ENCODE results near the gene STARD3. TPM values are rescaled to one million over a fixed set of nuclear protein-coding genes. Genes with fewer than 3 reads are reported as not detected.
"Not testable (repeated sequence)": the region's sequence is repeated elsewhere in the genome, so short reads cannot be mapped to it uniquely, and the experiment has no call there.

The STARD3 gene
- total RNA-seq, 1 experiment from 2014 or later: 42.9 TPM

- DNase-seq (ENCODE audit: low spot score): no peak
These were observed 52.0 kb downstream of the STARD3 start for GRCh38 chr17:39688945-39689344.

- DNase-seq (ENCODE audit: low spot score): no peak
These were observed 57.6 kb downstream of the STARD3 start for GRCh38 chr17:39694593-39694992.

- no peak for DNase-seq (ENCODE audit: low spot score)
These were observed 58.1 kb downstream of the STARD3 start for GRCh38 chr17:39695089-39695474.

GRCh38 chr17:39696731-39697130 lies 59.8 kb downstream of the STARD3 start:
- DNase-seq (ENCODE audit: low spot score): no peak

- DNase-seq (ENCODE audit: low spot score): no peak
These were observed 61.0 kb downstream of the STARD3 start for GRCh38 chr17:39697961-39698360.

GRCh38 chr17:39699157-39699817 lies 62.3 kb downstream of the STARD3 start:
- not testable (repeated sequence) for DNase-seq (ENCODE audit: low spot score)

GRCh38 chr17:39699818-39700147 lies 62.8 kb downstream of the STARD3 start, which contains the start of gene ERBB2:
TSS of gene ERBB2 (plus strand) at chr17:39700064. CDS start at chr17:39700239, 175 bp downstream.
- DNase-seq (ENCODE audit: low spot score): peak; percentile 74

DNA sequence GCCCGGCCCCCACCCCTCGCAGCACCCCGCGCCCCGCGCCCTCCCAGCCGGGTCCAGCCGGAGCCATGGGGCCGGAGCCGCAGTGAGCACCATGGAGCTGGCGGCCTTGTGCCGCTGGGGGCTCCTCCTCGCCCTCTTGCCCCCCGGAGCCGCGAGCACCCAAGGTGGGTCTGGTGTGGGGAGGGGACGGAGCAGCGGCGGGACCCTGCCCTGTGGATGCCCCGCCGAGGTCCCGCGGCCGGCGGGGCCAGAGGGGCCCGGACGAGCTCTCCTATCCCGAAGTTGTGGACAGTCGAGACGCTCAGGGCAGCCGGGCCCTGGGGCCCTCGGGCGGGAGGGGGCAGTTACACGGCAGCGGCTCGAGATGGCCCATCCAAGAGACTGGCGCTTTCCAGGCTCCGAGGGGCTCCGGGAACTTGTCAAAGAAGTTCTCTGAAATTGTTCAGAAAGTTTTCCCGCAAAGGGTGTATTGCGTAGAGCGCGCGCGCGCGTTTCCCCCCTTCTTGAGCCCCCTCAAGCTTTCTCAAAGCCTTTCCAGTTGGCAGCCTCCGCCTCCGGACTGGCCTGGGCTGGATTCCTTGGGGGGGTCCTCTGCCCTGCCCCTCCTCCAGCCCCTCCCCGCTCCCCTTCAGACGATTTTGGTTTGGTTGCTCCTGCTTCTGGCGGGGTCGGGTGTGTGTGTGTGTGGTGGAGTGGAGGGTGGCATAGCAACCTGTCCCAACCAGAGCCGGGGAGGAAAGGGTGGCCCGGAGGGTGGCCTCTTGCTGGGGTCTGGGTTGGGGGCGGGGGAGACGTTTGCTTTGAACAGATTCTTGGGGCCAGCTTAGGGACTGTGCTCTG lies 63.4 kb downstream of the STARD3 start:
- no peak for DNase-seq (ENCODE audit: low spot score)

GRCh38 chr17:39701012-39701783 lies 64.3 kb downstream of the STARD3 start:
- DNase-seq (ENCODE audit: low spot score): no peak

- no peak for DNase-seq (ENCODE audit: low spot score)
These were observed 65.0 kb downstream of the STARD3 start for GRCh38 chr17:39701784-39702422.

DNA sequence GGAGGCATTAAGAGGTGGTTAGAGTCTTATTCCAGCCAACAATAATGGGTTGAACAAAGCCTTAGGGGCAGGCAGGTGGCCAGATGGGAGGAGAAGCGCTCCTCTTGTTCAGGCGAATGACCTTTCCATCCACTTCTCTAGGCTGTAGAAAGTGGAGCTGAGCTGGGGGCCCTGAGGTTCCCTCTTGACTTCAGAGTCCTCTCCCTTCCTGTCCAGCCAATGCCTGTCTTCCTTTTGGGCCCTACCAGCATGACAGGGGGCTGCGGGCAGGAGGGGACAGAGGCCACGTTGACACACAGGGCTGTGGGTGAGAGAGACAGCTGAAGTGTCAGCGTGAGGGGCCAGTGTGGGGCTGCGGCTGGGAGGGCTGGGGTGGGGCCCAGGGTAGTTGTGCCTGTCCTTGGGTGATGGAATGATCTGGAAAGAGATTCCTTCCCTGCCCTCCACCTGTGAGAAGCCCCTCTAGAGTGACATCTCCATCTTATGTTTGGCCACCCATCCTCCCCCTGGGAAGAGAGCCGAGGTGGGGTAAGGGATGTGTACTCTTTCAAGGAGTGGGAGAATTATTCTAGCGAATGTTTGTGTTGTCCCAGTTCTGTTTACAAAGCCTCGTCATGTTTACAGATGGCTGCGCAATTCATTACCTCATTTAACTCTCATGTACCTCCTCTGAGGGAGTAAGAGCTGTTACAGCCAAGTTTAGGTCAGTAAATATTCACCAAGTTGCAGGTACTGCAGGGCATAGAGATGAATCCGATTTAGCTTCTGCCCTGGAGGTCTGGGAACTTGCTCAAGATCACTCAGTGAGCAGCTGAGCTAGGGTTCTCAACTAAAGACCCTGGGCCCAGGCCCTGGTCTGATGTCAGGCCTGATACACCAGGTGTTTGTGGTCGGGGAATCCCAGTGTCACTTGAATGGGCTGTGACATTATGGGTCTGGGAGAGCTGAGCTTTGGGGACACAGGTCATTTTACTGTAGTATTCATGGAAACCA lies 66.3 kb downstream of the STARD3 start:
- no peak for DNase-seq (ENCODE audit: low spot score)

- no peak for DNase-seq (ENCODE audit: low spot score)
These were observed 67.0 kb downstream of the STARD3 start for GRCh38 chr17:39703913-39704312.

DNA sequence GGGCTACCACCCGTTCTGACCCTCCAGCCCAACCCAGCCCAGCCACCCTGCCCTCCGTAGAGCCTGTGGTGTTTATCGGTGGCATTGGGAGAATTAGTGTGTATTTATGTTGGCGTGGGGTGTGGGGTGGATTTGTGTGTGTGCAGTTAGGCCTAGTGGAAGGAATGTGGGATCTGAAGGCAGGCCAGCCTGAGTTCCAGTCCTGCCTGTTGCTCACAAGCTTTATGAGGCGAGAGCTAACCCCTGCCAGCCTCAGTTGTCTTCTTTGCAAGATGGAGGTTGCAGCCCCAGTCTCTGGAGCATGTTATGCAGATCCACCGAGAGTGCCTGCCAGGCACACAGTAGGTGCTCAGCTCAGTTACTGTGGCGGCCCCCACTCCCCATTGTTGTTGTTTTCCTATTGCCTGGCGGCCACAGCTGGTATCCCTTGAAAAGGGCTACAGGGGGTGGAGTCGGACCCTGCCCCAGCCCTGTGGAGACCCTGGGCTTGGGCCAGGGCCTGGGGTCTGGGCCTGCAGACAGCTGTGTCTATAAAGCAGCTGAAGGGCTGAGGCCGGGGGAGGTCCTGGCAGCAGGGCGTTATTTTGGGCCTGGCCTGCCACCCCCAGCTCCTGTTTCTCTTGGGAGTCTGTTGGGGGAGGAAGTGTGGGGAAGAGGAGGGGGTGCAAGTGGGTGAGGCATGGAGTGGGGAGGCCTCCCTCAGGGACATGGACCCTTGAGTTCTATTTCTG lies 68.0 kb downstream of the STARD3 start:
- DNase-seq (ENCODE audit: low spot score): no peak

GRCh38 chr17:39705786-39706348 lies 68.9 kb downstream of the STARD3 start:
- no peak for DNase-seq (ENCODE audit: low spot score)

DNA sequence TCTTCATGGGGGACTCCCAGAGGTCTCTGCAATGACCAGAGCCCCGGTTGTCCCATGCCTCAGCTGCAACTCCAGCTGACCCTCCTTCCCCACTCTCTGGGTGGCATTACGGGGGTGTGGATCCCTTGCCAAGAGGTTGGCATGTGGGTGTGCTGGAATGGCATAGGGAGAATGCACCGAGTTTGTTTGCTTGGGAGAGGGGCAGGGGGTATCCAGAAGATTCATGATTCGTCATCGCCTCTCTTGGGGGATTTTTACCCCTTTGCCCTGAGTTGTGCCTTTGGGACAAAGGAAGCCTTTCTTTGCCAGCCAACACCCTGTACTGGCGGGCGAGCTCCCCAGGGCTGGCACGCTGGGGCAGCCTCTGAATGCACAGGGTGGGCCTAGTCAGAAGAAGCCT lies 69.4 kb downstream of the STARD3 start:
- no peak for DNase-seq (ENCODE audit: low spot score)

DNA sequence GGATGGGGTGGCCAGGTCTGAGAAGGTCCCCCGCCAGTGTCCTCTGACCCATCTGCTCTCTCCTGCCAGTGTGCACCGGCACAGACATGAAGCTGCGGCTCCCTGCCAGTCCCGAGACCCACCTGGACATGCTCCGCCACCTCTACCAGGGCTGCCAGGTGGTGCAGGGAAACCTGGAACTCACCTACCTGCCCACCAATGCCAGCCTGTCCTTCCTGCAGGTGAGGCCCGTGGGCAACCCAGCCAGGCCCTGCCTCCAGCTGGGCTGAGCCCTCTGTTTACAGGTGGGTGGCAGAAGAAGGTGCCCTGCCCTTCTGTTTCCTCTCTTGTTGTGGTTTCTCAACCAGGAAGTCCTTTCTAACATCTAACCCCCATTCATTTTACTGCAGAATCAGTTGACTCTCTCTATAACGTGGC lies 70.0 kb downstream of the STARD3 start:
- DNase-seq (ENCODE audit: low spot score): no peak

- DNase-seq (ENCODE audit: low spot score): no peak
These were observed 72.5 kb downstream of the STARD3 start for GRCh38 chr17:39709319-39709997.

DNA sequence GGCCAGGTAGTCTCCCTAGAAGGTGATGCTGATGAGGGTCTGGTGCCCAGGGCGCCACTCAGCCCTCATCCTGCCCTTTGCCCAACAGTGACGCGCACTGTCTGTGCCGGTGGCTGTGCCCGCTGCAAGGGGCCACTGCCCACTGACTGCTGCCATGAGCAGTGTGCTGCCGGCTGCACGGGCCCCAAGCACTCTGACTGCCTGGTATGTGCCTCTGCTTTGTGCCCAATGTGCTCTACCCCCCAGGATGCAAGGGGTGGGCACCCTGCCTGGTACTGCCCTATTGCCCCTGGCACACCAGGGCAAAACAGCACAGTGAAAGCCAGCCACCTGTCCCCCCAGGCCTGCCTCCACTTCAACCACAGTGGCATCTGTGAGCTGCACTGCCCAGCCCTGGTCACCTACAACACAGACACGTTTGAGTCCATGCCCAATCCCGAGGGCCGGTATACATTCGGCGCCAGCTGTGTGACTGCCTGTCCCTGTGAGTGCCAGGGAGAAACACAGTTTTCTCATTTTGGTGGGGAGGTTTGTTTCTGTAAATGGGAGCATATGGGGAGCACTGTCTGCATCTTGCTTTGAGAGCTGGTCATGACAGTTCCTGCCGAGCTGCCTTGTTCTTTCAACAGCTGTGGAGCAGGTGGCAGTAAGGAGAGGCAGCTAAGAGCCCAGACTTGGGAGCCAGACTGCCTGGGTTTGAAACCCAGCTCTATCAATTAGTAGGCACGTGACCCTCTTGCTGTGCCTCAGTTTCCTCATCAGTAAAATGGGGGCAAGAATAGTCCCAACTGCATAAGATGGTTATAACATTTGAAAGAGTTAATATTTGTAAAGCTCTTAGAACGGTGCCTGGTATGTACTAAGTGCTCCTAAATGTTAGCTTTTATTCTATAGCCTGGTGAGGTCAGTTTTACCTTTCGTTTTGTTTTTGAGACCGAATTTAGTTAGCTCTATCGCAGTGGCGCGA lies 73.3 kb downstream of the STARD3 start:
- DNase-seq (ENCODE audit: low spot score): no peak
